GM18519 (cell line): Measurements from ENCODE around the gene SPANXN1.
"Not testable (repeated sequence)": the region's sequence is repeated elsewhere in the genome, so short reads cannot be mapped to it uniquely, and the experiment has no call there.

Experiments
- ATAC-seq: cut with Tn5 transposase; IDR thresholded peaks from one replicate; pipeline ENCODE4 v1.9.1; 2021; ENCODE audit warnings: mild to moderate bottlenecking, moderate library complexity; ENCODE audit not compliant: unreplicated experiment, low FRiP score

SPANXN1 gene, protein sequence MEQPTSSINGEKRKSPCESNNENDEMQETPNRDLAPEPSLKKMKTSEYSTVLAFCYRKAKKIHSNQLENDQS

DNA sequence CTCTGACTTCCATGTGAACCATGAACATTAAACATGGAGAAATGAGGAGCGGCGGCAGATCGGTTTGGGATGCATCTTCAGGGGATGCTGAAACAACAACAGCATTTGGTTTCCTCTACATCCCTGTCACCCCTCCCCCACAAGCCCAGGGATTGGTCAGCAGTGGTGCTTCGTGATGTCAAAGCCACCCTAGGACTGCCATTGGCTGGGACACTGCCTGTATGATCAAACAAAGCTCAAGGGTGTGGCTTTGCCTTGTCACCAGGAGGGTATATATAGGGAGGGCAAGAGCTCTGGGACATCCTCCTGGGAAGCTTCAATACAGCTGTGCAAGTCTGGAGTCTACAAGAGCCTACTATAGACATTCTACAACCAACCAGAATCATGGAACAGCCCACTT lies at the start of gene SPANXN1:
SPANXN1 (plus strand) TSS at position 301 of the 400 bp plus-strand sequence; CDS start at position 385, 84 bp downstream.
- ATAC-seq: not testable (repeated sequence)

DNA sequence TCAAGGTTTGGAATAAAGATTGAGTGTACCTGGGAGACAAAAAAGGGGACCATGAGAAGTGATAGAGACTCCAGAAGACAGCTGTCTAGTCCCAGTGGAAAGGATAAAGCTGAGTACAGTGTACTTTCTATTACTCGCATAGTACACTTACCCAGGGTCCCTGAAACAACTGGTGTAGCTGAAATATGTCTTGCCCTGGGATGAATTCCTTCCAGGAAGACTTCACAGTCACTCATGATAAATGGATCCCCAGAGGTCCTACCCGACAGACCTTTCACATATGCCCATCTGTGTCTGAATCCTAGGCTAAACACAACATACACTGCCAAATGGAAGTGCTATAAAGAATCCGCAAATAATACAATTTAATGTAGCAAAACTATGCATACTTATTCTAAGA lies 48.2 kb upstream of the SPANXN1 start:
- no peak for ATAC-seq

DNA sequence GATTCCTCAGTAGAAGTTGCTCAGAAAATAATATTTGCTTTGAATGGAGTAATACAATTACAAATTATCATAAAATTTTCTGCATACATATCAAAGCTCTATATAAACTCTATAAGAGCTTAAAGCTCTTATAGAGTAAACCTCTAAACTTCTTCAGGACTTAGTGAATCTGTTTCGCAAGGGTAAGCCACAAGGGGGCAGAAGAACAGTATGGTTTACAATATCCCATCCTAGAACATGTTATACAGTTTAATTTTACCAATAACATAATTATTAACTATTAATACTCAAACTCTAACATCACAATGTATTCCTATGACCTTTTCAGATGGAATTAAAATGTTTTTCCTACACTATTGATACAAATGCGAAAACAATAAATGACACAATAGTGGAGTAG lies 33.8 kb upstream of the SPANXN1 start:
- no peak for ATAC-seq

DNA sequence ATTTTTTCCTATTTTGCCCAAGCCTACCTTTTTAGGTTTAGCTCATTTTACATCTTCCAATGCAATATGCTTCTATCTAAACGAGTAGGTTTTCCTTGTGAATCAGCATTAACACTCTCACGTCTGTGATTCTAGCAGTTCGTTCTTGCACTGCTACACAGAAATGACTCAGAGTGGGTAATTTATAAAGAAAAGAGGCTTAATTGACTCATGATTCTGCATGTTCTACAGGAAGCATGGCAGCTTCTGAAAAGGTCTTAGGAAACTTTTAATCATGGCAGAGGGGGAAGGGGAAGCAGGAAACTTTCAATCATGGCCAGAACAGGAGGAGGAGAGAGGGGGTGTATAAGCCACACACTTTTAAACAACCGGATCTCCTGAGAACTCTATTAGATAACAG lies 44.9 kb downstream of the SPANXN1 start:
- no peak for ATAC-seq
